ENCODE measurements around the gene ADAMTS6. TPM values are rescaled to one million over a fixed set of nuclear protein-coding genes. Genes with fewer than 3 reads are reported as not detected.

ADAMTS6 gene
- total RNA-seq, 1 donor from 2014 or later: 17.6 TPM

DNA sequence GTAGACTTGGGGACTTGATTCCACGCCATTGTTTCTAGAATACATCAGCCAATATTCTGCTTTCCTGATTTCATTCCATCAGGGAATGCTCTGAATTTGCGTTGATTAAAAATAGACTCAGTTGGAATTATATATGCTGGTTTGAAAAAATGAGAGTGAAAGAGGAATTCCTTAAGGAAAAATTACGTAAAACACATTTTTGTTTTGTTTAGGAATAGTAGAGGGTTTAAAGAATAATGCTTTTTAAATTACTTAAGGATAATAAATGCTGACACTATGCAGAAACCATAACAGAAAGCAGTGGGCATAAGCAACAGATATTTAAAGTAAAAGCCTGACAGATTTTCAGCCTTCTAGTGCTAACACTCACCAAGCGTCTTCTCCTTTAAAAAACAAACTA is 235.0 kb downstream of the ADAMTS6 start:
- no peaks in the 10 kb centered on the region for H3K36me3 ChIP-seq (ENCODE audit: control insufficient read depth, insufficient read depth, low read length)
- DNase-seq (ENCODE audit: low read depth) (no peak), FAIRE-seq (no peak)
- no peaks in the 10 kb centered on the region for H3K27me3 ChIP-seq (ENCODE audit: control insufficient read depth, insufficient read depth, low read length)
- TF ChIP-seq, protein P1, sequence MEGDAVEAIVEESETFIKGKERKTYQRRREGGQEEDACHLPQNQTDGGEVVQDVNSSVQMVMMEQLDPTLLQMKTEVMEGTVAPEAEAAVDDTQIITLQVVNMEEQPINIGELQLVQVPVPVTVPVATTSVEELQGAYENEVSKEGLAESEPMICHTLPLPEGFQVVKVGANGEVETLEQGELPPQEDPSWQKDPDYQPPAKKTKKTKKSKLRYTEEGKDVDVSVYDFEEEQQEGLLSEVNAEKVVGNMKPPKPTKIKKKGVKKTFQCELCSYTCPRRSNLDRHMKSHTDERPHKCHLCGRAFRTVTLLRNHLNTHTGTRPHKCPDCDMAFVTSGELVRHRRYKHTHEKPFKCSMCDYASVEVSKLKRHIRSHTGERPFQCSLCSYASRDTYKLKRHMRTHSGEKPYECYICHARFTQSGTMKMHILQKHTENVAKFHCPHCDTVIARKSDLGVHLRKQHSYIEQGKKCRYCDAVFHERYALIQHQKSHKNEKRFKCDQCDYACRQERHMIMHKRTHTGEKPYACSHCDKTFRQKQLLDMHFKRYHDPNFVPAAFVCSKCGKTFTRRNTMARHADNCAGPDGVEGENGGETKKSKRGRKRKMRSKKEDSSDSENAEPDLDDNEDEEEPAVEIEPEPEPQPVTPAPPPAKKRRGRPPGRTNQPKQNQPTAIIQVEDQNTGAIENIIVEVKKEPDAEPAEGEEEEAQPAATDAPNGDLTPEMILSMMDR (IDR thresholded peaks at IDR 0.05; ENCODE audit: insufficient read depth, low read length, severe bottlenecking): no peak
- no peak overlapping the region for H3K4me3 ChIP-seq (ENCODE audit: low read depth, low read length)

DNA sequence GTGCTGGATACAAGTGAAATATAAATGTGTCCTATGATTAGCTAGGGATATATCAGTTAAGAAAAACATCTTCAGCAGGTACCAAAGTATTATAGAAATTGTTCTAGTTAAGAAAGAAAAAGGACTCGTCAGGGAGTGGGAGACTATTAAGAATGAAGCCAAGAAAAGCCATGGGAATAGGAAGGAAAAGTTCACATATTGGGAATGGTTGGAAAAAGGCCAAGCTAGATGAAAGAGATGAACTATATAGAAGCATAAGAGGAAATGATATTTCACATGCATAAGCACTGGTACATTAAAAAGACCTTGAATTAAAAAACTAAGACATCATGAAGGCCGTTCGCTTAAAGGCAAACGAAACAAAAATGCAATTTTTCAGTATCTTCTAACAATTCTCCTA is 237.7 kb downstream of the ADAMTS6 start:
- Histone ChIP-seq H3K27me3 (ENCODE audit: control insufficient read depth, insufficient read depth, low read length) (no peaks in the 10 kb centered on the region), H3K36me3 (ENCODE audit: control insufficient read depth, insufficient read depth, low read length) (no peaks in the 10 kb centered on the region), H3K4me3 (ENCODE audit: low read depth, low read length) (no peak overlapping the region)
- no peak for DNase-seq (ENCODE audit: low read depth)
- TF ChIP-seq, protein P1 (IDR thresholded peaks at IDR 0.05; ENCODE audit: insufficient read depth, low read length, severe bottlenecking): no peak
- FAIRE-seq: no peak

DNA sequence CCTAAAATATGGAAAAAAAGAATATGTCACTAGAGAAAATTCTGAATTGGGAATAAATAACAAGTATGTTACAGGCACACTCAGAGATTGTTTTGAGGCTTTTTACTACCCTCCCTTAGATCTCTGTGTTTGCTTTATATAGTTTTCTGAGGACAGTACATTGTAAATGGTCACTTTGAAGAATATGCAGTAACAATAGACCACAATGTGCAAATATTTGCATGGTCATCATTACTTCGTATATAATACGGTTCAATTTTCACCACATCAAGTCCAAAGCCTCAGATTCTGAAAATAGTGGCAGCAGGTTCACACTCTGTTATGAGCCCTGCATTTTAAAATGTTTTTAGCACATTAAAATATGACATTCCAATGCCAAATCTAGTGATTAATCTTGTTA is 238.6 kb downstream of the ADAMTS6 start:
- Histone ChIP-seq H3K27me3 (ENCODE audit: control insufficient read depth, insufficient read depth, low read length) (no peaks in the 10 kb centered on the region), H3K36me3 (ENCODE audit: control insufficient read depth, insufficient read depth, low read length) (no peaks in the 10 kb centered on the region), H3K4me3 (ENCODE audit: low read depth, low read length) (no peak overlapping the region)
- TF ChIP-seq, protein P1 (IDR thresholded peaks at IDR 0.05; ENCODE audit: insufficient read depth, low read length, severe bottlenecking): no peak
- no peak for DNase-seq (ENCODE audit: low read depth)
- no peak for FAIRE-seq

DNA sequence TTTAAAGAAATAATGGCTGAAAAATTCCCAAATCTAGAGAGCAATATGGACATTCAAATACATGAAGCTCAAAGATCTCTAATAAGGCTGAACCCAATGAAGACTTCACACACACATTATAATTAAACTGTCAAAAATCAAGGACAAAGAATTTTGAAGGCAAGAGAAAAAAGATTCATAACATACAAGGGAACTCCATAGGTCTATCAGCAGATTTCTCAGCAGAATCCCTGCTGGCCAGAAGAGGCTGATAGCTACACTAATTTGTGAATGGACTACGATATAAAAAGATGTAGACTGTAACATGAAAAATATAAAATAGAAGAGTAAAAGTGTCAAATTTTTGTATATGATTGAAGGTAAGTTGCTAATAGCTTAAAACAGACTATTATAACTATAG is 251.9 kb downstream of the ADAMTS6 start:
- Histone ChIP-seq H3K4me3 (ENCODE audit: low read depth, low read length) (no peak overlapping the region), H3K36me3 (ENCODE audit: control insufficient read depth, insufficient read depth, low read length) (no peaks in the 10 kb centered on the region), H3K27me3 (ENCODE audit: control insufficient read depth, insufficient read depth, low read length) (no peaks in the 10 kb centered on the region)
- DNase-seq (ENCODE audit: low read depth): no peak
- TF ChIP-seq, protein P1 (IDR thresholded peaks at IDR 0.05; ENCODE audit: insufficient read depth, low read length, severe bottlenecking): no peak
- no peak for FAIRE-seq

DNA sequence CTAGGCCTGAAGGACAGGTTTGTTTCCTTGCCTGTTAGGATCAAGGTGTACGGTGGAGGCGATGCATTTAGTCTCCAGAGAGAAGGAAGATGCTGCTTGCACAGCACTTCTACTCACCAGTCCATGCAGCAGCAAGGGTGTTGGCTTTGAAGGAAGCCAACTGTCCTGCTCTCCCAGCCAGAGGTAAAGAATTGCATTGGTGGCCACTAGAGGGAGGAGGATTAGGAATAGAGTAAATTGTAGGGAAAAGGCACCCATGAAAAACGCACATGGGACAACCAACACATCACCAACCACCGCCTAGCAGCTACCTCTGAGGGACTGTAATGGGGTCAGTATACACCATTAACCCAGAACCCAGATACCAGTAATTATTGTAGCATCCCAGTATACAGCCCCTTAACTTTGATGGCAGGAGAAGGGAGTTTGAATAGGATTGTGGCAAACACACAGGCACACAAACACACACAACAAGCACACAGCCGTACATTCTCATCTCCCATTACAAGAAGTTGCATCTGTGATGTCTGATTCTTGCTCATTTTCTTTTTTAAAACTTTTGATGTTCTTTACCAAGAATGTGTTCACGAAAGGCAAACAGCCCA is 267.7 kb downstream of the ADAMTS6 start:
- TF ChIP-seq, protein P1 (IDR thresholded peaks at IDR 0.05; ENCODE audit: insufficient read depth, low read length, severe bottlenecking): peak; percentile 60

DNA sequence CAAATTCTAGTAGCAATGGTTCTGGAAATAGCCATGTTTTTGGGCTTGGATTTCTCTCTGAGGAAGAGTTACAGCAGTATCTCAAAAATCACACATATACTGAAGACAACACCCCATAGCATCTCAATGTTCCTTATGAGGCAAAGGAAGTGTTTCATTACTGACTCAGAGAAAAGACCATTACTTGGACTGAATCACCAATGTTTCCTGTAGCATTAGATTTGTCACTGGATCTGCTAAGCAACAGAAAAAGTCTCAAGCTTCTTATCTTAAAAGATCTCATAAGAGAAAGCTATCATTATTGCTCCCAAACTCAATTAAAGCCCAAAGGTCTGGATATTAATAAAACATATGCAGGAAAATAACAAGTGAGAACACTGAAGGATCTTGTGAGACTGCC is 272.4 kb downstream of the ADAMTS6 start:
- TF ChIP-seq, protein P1 (IDR thresholded peaks at IDR 0.05; ENCODE audit: insufficient read depth, low read length, severe bottlenecking): no peak
- no peaks in the 10 kb centered on the region for H3K27me3 ChIP-seq (ENCODE audit: control insufficient read depth, insufficient read depth, low read length)
- FAIRE-seq (no peak), DNase-seq (ENCODE audit: low read depth) (peak; percentile 98)
- no peak overlapping the region for H3K4me3 ChIP-seq (ENCODE audit: low read depth, low read length)
- H3K36me3 ChIP-seq (ENCODE audit: control insufficient read depth, insufficient read depth, low read length): no peaks in the 10 kb centered on the region

More for the DNA sequence above, 267.7 kb downstream of the ADAMTS6 start:
- FAIRE-seq: no peak
- peak; percentile 49 for DNase-seq (ENCODE audit: low read depth)
- H3K36me3 ChIP-seq (ENCODE audit: control insufficient read depth, insufficient read depth, low read length): no peaks in the 10 kb centered on the region
- H3K4me3 ChIP-seq (ENCODE audit: low read depth, low read length): no peak overlapping the region
- H3K27me3 ChIP-seq (ENCODE audit: control insufficient read depth, insufficient read depth, low read length): no peaks in the 10 kb centered on the region

Measured in bronchial epithelial cell (primary cell).